Common myeloid progenitor, CD34-positive (primary cell): Measurements from ENCODE around the gene LRMDA.
"Not testable (repeated sequence)": the region's sequence is repeated elsewhere in the genome, so short reads cannot be mapped to it uniquely, and the experiment has no call there.

Experiments
- CTCF ChIA-PET: fragments of 350-600 bp; sonication (Branson Sonifier 250); formaldehyde crosslinking; loops from one replicate; lab custom pipeline; 2021; ENCODE audit warnings: antibody characterized with exemption; lab: Charles Lee
- POLR2A ChIA-PET: fragments of 350-600 bp; sonication (Branson Sonifier 250); formaldehyde crosslinking; loops from one replicate; lab custom pipeline; 2021; ENCODE audit warnings: antibody characterized with exemption; lab: Charles Lee
- DNase-seq, 3 donors: peaks; one replicate each; pipeline versions ENCODE4 v3.0.0 to v3.0.0-alpha.2; 2013
- H3K27ac ChIP-seq, 2 experiments: 1 replicate in 1 of 2; 2 replicates in 1 of 2; pipeline ENCODE4 v1.7.0; 2013; ENCODE audit warnings: inconsistent platforms in 2 of 2, low read length in 2 of 2, mild to moderate bottlenecking in 2 of 2, low read depth in 1 of 2, moderate library complexity in 1 of 2; ENCODE audit not compliant: severe bottlenecking in 2 of 2, insufficient read depth in 1 of 2, poor library complexity in 1 of 2
- H3K27me3 ChIP-seq, 5 experiments: replicated peaks in 2 of 5; 1 replicate in 3 of 5; 2 replicates in 2 of 5; pipeline versions ENCODE4 v1.6.1 to v1.7.0; 2013; ENCODE audit warnings: low read length in 4 of 5, mild to moderate bottlenecking in 2 of 5, moderate library complexity in 2 of 5, inconsistent platforms in 1 of 5; ENCODE audit not compliant: insufficient read depth in 5 of 5, control insufficient read depth in 4 of 5
- H3K36me3 ChIP-seq, 4 experiments: 1 replicate in 2 of 4; 2 replicates in 2 of 4; pipeline versions ENCODE4 v1.6.1 to v1.7.0; 2013; ENCODE audit warnings: low read length in 3 of 4, control low read depth in 1 of 4, mild to moderate bottlenecking in 1 of 4; ENCODE audit not compliant: control insufficient read depth in 4 of 4, insufficient read depth in 4 of 4
- H3K4me1 ChIP-seq, 4 experiments: 1 replicate in 3 of 4; 2 replicates in 1 of 4; pipeline versions ENCODE4 v1.6.1 to v1.7.1; 2013; ENCODE audit warnings: low read length in 3 of 4, mild to moderate bottlenecking in 3 of 4, control low read depth in 1 of 4, inconsistent platforms in 1 of 4, moderate library complexity in 1 of 4; ENCODE audit not compliant: control insufficient read depth in 4 of 4, insufficient read depth in 4 of 4; ENCODE audit errors: control extremely low read depth in 1 of 4
- H3K4me3 ChIP-seq, 7 experiments: 1 replicate in 4 of 7; 2 replicates in 3 of 7; pipeline versions ENCODE4 v1.5.1 to v1.7.0; 2013; ENCODE audit warnings: mild to moderate bottlenecking in 7 of 7, low read length in 6 of 7, moderate library complexity in 6 of 7, inconsistent platforms in 2 of 7, low read depth in 2 of 7, control low read depth in 1 of 7; ENCODE audit not compliant: insufficient read depth in 4 of 7, control insufficient read depth in 1 of 7; ENCODE audit errors: extremely low read depth in 1 of 7
- H3K9me3 ChIP-seq, 5 experiments: 1 replicate in 4 of 5; 2 replicates in 1 of 5; pipeline versions ENCODE4 v1.6.1 to v1.7.1; 2013; ENCODE audit warnings: low read length in 4 of 5, mild to moderate bottlenecking in 2 of 5, inconsistent platforms in 1 of 5, low read depth in 1 of 5, moderate library complexity in 1 of 5; ENCODE audit not compliant: control insufficient read depth in 4 of 5, insufficient read depth in 2 of 5; ENCODE audit errors: control extremely low read depth in 1 of 5
- WGBS: methylation state at CpG from one replicate; pipeline ENCODE4 v1.1.5; 2013; ENCODE audit not compliant: insufficient coverage; 5-methylcytosine and 5-hydroxymethylcytosine counted together

The LRMDA gene

GRCh38 chr10:75514830-75515229 is 83.4 kb downstream of the LRMDA start:
- no peak overlapping the region for H3K4me3 ChIP-seq
- 100% methylated on average over 2 of the region's 3 CpGs for WGBS
- ChIA-PET POLR2A (no interaction called here), CTCF (no interaction called here)
- no peak overlapping the region for H3K27ac ChIP-seq
- peaks cover 0 to 10% (median under 1%) of the 10 kb centered on the region in 5 experiments for H3K9me3 ChIP-seq
- no peak for DNase-seq
- H3K36me3 ChIP-seq = peaks cover 0 to 2% (median 0%) of the 10 kb centered on the region in 4 experiments
- H3K27me3 ChIP-seq = no peaks in the 10 kb centered on the region
- no peaks in the 10 kb centered on the region for H3K4me1 ChIP-seq

- H3K4me3 ChIP-seq, H3K27ac ChIP-seq, POLR2A ChIA-PET, H3K4me1 ChIP-seq, H3K36me3 ChIP-seq, DNase-seq, H3K27me3 ChIP-seq, CTCF ChIA-PET: not testable (repeated sequence)
- peaks cover 0 to 12% (median 5%) of the 10 kb centered on the region in 5 experiments for H3K9me3 ChIP-seq
- WGBS = no CpG with 5 or more reads among the region's 2 CpGs
These were observed 84.7 kb downstream of the LRMDA start for GRCh38 chr10:75516154-75516553.

GRCh38 chr10:75519213-75519612 is 87.8 kb downstream of the LRMDA start:
- DNase-seq, H3K27ac ChIP-seq, H3K4me3 ChIP-seq, H3K27me3 ChIP-seq, H3K4me1 ChIP-seq, H3K36me3 ChIP-seq, CTCF ChIA-PET, POLR2A ChIA-PET: not testable (repeated sequence)
- H3K9me3 ChIP-seq = peaks cover 0 to 12% (median 5%) of the 10 kb centered on the region in 5 experiments
- WGBS = no CpG with 5 or more reads among the region's 1 CpG

- H3K4me1 ChIP-seq, H3K27me3 ChIP-seq, POLR2A ChIA-PET, H3K9me3 ChIP-seq, H3K27ac ChIP-seq, DNase-seq, CTCF ChIA-PET, H3K4me3 ChIP-seq, H3K36me3 ChIP-seq: not testable (repeated sequence)
- WGBS = 97% methylated on average over 16 of the region's 16 CpGs
These were observed 89.9 kb downstream of the LRMDA start for GRCh38 chr10:75521194-75521829.

- Histone ChIP-seq H3K4me3 (no peak overlapping the region), H3K27me3 (no peaks in the 10 kb centered on the region), H3K4me1 (no peaks in the 10 kb centered on the region), H3K9me3 (peaks cover 0 to 16% (median 0%) of the 10 kb centered on the region in 5 experiments), H3K27ac (no peak overlapping the region), H3K36me3 (peaks cover 0 to 3% (median under 1%) of the 10 kb centered on the region in 4 experiments)
- no peak for DNase-seq
- CTCF ChIA-PET = no interaction called here
- POLR2A ChIA-PET = no interaction called here
- WGBS = no CpG with 5 or more reads among the region's 1 CpG
These were observed 93.6 kb downstream of the LRMDA start for GRCh38 chr10:75525067-75525466.

- peaks cover 0 to 5% (median 4%) of the 10 kb centered on the region in 4 experiments for H3K4me1 ChIP-seq
- peaks cover 0 to 14% (median 0%) of the 10 kb centered on the region in 5 experiments for H3K9me3 ChIP-seq
- POLR2A ChIA-PET = no interaction called here
- no peak overlapping the region for H3K27ac ChIP-seq
- H3K36me3 ChIP-seq = peaks cover 0 to 3% (median under 1%) of the 10 kb centered on the region in 4 experiments
- no peak for DNase-seq
- H3K4me3 ChIP-seq = no peak overlapping the region
- 100% methylated on average over 1 of the region's 1 CpG for WGBS
- CTCF ChIA-PET = no interaction called here
- no peaks in the 10 kb centered on the region for H3K27me3 ChIP-seq
These were observed 94.2 kb downstream of the LRMDA start for GRCh38 chr10:75525646-75526045.

- DNase-seq = no peak
- Histone ChIP-seq H3K27me3 (no peaks in the 10 kb centered on the region), H3K9me3 (peaks cover 0 to 14% (median 0%) of the 10 kb centered on the region in 5 experiments), H3K4me3 (no peak overlapping the region), H3K27ac (no peak overlapping the region), H3K36me3 (peaks cover 0 to 3% (median under 1%) of the 10 kb centered on the region in 4 experiments), H3K4me1 (peaks cover 0 to 6% (median 5%) of the 10 kb centered on the region in 4 experiments)
- no CpG with 5 or more reads among the region's 2 CpGs for WGBS
- ChIA-PET POLR2A (no interaction called here), CTCF (no interaction called here)
These were observed 96.1 kb downstream of the LRMDA start for GRCh38 chr10:75527542-75527941.
